ENCODE measurements around the gene KRT33B. TPM values are rescaled to one million over a fixed set of nuclear protein-coding genes. Genes with fewer than 3 reads are reported as not detected.
"Not testable (repeated sequence)": the region's sequence is repeated elsewhere in the genome, so short reads cannot be mapped to it uniquely, and the experiment has no call there.

KRT33B gene
- total RNA-seq, 1 donor from 2014 or later, result not detected

- Mint-ChIP-seq H3K4me1 (ENCODE audit: low read depth) (no peaks in the 10 kb centered on the region), H3K27ac (no peak overlapping the region), H3K36me3 (ENCODE audit: low read depth) (no peaks in the 10 kb centered on the region), H3K4me3 (ENCODE audit: low read depth) (no peak overlapping the region), H3K9me3 (peaks cover 10% of the 10 kb centered on the region), H3K27me3 (ENCODE audit: low read depth) (peaks cover 9% of the 10 kb centered on the region)
- DNase-seq (ENCODE audit: low spot score), result no peak
- intact Hi-C loops (cut with micrococcal nuclease), result no loop called here
These were observed 20.9 kb upstream of the KRT33B start for GRCh38 chr17:41390411-41390938.

DNA sequence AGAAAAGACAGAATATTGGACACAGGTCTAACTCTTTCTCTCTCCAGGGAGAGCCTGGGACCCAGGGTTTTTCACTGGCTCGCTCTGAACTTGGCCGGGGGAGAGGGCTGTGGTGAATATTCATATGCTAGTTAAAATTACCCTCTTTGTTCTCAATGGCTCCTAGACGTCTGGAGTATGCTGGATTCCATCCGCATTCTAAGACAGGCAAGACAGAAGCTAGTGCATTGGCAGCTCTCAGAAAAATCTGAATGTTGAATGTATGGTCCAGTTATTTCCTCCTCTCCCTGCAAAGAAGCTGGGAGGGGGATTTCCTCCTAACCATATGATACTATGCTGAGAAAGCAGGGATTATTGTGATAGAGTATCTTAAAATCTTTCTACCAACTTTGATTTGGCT lies 18.1 kb upstream of the KRT33B start:
- Mint-ChIP-seq H3K4me1 (ENCODE audit: low read depth) (no peaks in the 10 kb centered on the region), H3K9me3 (peaks cover 10% of the 10 kb centered on the region), H3K36me3 (ENCODE audit: low read depth) (no peaks in the 10 kb centered on the region), H3K27me3 (ENCODE audit: low read depth) (peaks cover 12% of the 10 kb centered on the region), H3K27ac (no peak overlapping the region), H3K4me3 (ENCODE audit: low read depth) (no peak overlapping the region)
- intact Hi-C loops (cut with micrococcal nuclease), result no loop called here
- DNase-seq (ENCODE audit: low spot score), result no peak

GRCh38 chr17:41386227-41386626 lies 16.6 kb upstream of the KRT33B start:
- Mint-ChIP-seq H3K9me3 (peaks cover 10% of the 10 kb centered on the region), H3K27me3 (ENCODE audit: low read depth) (peaks cover 12% of the 10 kb centered on the region), H3K27ac (no peak overlapping the region), H3K36me3 (ENCODE audit: low read depth) (no peaks in the 10 kb centered on the region), H3K4me1 (ENCODE audit: low read depth) (no peaks in the 10 kb centered on the region), H3K4me3 (ENCODE audit: low read depth) (no peak overlapping the region)
- DNase-seq (ENCODE audit: low spot score), result no peak
- intact Hi-C loops (cut with micrococcal nuclease), result no loop called here

- no peak for DNase-seq (ENCODE audit: low spot score)
- Mint-ChIP-seq H3K27ac (no peak overlapping the region), H3K4me3 (ENCODE audit: low read depth) (no peak overlapping the region), H3K4me1 (ENCODE audit: low read depth) (no peaks in the 10 kb centered on the region), H3K36me3 (ENCODE audit: low read depth) (no peaks in the 10 kb centered on the region), H3K27me3 (ENCODE audit: low read depth) (peaks cover 8% of the 10 kb centered on the region), H3K9me3 (peaks cover 10% of the 10 kb centered on the region)
- intact Hi-C loops (cut with micrococcal nuclease), result no loop called here
These were observed 14.1 kb upstream of the KRT33B start for GRCh38 chr17:41383690-41384089.

GRCh38 chr17:41382394-41382793 lies 12.8 kb upstream of the KRT33B start:
- Mint-ChIP-seq H3K27me3 (ENCODE audit: low read depth) (peaks cover 5% of the 10 kb centered on the region), H3K36me3 (ENCODE audit: low read depth) (no peaks in the 10 kb centered on the region), H3K4me3 (ENCODE audit: low read depth) (no peak overlapping the region), H3K9me3 (peaks cover 9% of the 10 kb centered on the region), H3K4me1 (ENCODE audit: low read depth) (no peaks in the 10 kb centered on the region), H3K27ac (no peak overlapping the region)
- no peak for DNase-seq (ENCODE audit: low spot score)
- intact Hi-C loops (cut with micrococcal nuclease), result no loop called here

GRCh38 chr17:41381943-41382342 lies 12.3 kb upstream of the KRT33B start, which contains the start of gene KRT34:
TSS of gene KRT34 (minus strand) at chr17:41382306. CDS start at chr17:41382246, 60 bp downstream.
- H3K9me3 Mint-ChIP-seq; H3K27me3 Mint-ChIP-seq (ENCODE audit: low read depth); H3K27ac Mint-ChIP-seq; H3K36me3 Mint-ChIP-seq (ENCODE audit: low read depth); H3K4me1 Mint-ChIP-seq (ENCODE audit: low read depth); intact Hi-C loops (cut with micrococcal nuclease); H3K4me3 Mint-ChIP-seq (ENCODE audit: low read depth); DNase-seq (ENCODE audit: low spot score): not testable (repeated sequence)

- H3K36me3 Mint-ChIP-seq (ENCODE audit: low read depth); H3K4me3 Mint-ChIP-seq (ENCODE audit: low read depth); intact Hi-C loops (cut with micrococcal nuclease); H3K4me1 Mint-ChIP-seq (ENCODE audit: low read depth); H3K9me3 Mint-ChIP-seq; H3K27me3 Mint-ChIP-seq (ENCODE audit: low read depth); H3K27ac Mint-ChIP-seq; DNase-seq (ENCODE audit: low spot score): not testable (repeated sequence)
These were observed 10.5 kb upstream of the KRT33B start for GRCh38 chr17:41380091-41380490.

GRCh38 chr17:41377546-41377945 lies 7.9 kb upstream of the KRT33B start:
- H3K4me1 Mint-ChIP-seq (ENCODE audit: low read depth), result no peaks in the 10 kb centered on the region
- intact Hi-C loops (cut with micrococcal nuclease), result no loop called here
- no peaks in the 10 kb centered on the region for H3K36me3 Mint-ChIP-seq (ENCODE audit: low read depth)
- peaks cover 11% of the 10 kb centered on the region for H3K27me3 Mint-ChIP-seq (ENCODE audit: low read depth)
- no peak overlapping the region for H3K4me3 Mint-ChIP-seq (ENCODE audit: low read depth)
- no peaks in the 10 kb centered on the region for H3K9me3 Mint-ChIP-seq
- DNase-seq (ENCODE audit: low spot score), result no peak
- no peak overlapping the region for H3K27ac Mint-ChIP-seq

GRCh38 chr17:41369023-41369422 lies 590 bp downstream of the KRT33B start:
- peaks cover 15% of the 10 kb centered on the region for H3K27me3 Mint-ChIP-seq (ENCODE audit: low read depth)
- intact Hi-C loops (cut with micrococcal nuclease), result no loop called here
- H3K9me3 Mint-ChIP-seq, result no peaks in the 10 kb centered on the region
- no peak overlapping the region for H3K27ac Mint-ChIP-seq
- H3K36me3 Mint-ChIP-seq (ENCODE audit: low read depth), result no peaks in the 10 kb centered on the region
- H3K4me3 Mint-ChIP-seq (ENCODE audit: low read depth), result no peak overlapping the region
- no peak for DNase-seq (ENCODE audit: low spot score)
- no peaks in the 10 kb centered on the region for H3K4me1 Mint-ChIP-seq (ENCODE audit: low read depth)

- intact Hi-C loops (cut with micrococcal nuclease), result no loop called here
- no peak for DNase-seq (ENCODE audit: low spot score)
- Mint-ChIP-seq H3K36me3 (ENCODE audit: low read depth) (no peaks in the 10 kb centered on the region), H3K4me3 (ENCODE audit: low read depth) (no peak overlapping the region), H3K9me3 (no peaks in the 10 kb centered on the region), H3K27me3 (ENCODE audit: low read depth) (peaks cover 14% of the 10 kb centered on the region), H3K27ac (no peak overlapping the region), H3K4me1 (ENCODE audit: low read depth) (no peaks in the 10 kb centered on the region)
These were observed 2.1 kb downstream of the KRT33B start for GRCh38 chr17:41367426-41368075.

- Mint-ChIP-seq H3K27ac (no peak overlapping the region), H3K9me3 (no peaks in the 10 kb centered on the region), H3K4me1 (ENCODE audit: low read depth) (no peaks in the 10 kb centered on the region), H3K36me3 (ENCODE audit: low read depth) (no peaks in the 10 kb centered on the region), H3K4me3 (ENCODE audit: low read depth) (no peak overlapping the region), H3K27me3 (ENCODE audit: low read depth) (peaks cover 14% of the 10 kb centered on the region)
- DNase-seq (ENCODE audit: low spot score), result no peak
- intact Hi-C loops (cut with micrococcal nuclease), result no loop called here
These were observed 3.5 kb downstream of the KRT33B start for GRCh38 chr17:41366070-41366469.

DNA sequence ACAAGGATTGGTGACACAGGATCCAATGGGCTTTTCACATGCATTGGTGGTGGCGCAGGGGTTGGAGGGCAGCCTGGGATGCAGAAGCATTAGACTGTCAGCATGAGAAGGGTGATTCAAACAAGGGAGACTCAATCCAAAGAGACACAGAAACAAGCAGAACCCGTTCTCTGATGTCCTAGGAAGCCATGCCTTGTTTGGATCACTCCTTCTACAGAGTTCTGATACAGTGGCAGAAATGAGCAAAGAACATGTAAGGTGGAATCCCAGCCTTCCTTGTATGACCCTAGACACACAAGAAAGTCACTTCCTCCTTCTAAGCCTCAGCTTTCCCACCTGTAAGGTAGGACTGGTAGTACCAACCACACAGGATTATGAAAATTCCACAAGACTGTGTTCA lies 5.7 kb downstream of the KRT33B start:
- Mint-ChIP-seq H3K9me3 (no peaks in the 10 kb centered on the region), H3K4me1 (ENCODE audit: low read depth) (no peaks in the 10 kb centered on the region), H3K27ac (no peak overlapping the region), H3K27me3 (ENCODE audit: low read depth) (peaks cover 9% of the 10 kb centered on the region), H3K4me3 (ENCODE audit: low read depth) (no peak overlapping the region), H3K36me3 (ENCODE audit: low read depth) (no peaks in the 10 kb centered on the region)
- DNase-seq (ENCODE audit: low spot score), result no peak
- intact Hi-C loops (cut with micrococcal nuclease), result no loop called here

DNA sequence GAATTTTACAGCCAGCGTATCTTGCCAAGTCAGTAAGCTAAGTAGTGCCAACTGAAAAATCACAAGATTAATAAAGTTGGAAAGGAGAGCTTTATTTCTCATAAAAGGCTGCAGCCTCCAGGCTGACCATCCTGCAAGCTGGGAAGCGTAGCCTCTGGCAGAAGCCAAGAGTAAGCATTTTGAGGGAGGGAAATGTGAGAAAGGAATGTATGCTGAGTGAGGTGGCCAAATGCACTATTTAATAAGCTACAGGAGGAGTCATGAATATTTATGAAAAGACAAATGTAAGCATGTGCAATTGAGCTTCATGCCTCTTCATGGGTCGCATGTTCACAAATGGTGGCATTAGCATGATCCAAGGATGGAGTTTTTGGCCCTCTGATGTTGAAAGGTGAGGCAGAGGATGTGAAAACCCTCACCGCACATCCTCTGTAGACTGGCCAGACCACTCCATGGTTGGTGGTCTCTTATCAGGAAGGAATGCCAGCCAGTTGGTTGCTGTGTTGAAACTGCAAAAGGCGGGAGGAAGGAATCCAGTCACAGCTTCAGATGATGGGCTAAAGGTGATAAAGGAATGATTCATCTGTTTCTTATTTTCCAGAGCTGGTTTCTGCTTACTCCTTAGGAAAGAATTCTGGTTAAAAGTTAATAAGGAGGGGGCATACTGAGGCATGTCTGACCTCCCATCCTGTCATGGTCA lies 9.2 kb downstream of the KRT33B start:
- Mint-ChIP-seq H3K36me3 (ENCODE audit: low read depth) (no peaks in the 10 kb centered on the region), H3K27ac (no peak overlapping the region), H3K9me3 (no peaks in the 10 kb centered on the region), H3K27me3 (ENCODE audit: low read depth) (peaks cover 8% of the 10 kb centered on the region), H3K4me1 (ENCODE audit: low read depth) (no peaks in the 10 kb centered on the region), H3K4me3 (ENCODE audit: low read depth) (no peak overlapping the region)
- intact Hi-C loops (cut with micrococcal nuclease), result no loop called here
- DNase-seq (ENCODE audit: low spot score), result no peak

All from activated T-helper 2 cell treated with anti-CD3 and anti-CD28 coated beads, Interferon-gamma antibody, Interleukin-2, Interleukin-4, amounts not matched to agents 10 μg/mL and 5 μg/mL and 100 μg/mL, durations not matched to agents 14 hours and 24 hours and 36 hours (primary cell).